ENCODE data around the gene GPR153.

DNA sequence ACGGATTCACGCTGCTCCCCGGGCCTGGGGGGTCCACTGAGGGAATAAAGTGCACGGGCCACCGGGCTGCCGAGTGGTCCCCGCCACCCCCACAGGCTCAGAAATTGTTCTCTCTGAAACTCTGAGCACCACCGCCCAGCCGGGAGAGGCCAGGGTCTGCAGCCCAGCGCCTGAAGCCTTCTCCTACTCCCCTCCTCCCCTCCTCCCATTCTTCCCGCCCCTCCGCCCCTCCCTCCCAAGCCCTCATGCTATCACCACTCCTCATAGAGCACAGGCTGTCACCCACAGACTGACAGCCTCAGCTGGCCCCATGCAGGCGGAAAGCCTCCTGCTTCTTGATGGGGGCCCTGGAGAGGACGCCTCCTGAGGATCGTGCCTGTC, 707 bp upstream of the GPR153 start:
- TF ChIP-seq EP300 (IDR thresholded peaks at IDR 0.05; ENCODE audit: borderline replicate concordance in 1 of 2, low read depth in 2 of 2, low read length in 2 of 2): no peak
- TF ChIP-seq POLR2A (IDR thresholded peaks at IDR 0.05; ENCODE audit: control extremely low read depth in 1 of 2, low read depth in 2 of 2, low read length in 2 of 2): no peak
- TF ChIP-seq SIN3A (conservative IDR thresholded peaks at IDR 0.05 in 1 of 2, IDR thresholded peaks at IDR 0.05 in 1 of 2; ENCODE audit: low read depth in 1 of 2, low read length in 2 of 2): no peak; a peak in 1 of 4 replicates
- TF ChIP-seq, protein P1, sequence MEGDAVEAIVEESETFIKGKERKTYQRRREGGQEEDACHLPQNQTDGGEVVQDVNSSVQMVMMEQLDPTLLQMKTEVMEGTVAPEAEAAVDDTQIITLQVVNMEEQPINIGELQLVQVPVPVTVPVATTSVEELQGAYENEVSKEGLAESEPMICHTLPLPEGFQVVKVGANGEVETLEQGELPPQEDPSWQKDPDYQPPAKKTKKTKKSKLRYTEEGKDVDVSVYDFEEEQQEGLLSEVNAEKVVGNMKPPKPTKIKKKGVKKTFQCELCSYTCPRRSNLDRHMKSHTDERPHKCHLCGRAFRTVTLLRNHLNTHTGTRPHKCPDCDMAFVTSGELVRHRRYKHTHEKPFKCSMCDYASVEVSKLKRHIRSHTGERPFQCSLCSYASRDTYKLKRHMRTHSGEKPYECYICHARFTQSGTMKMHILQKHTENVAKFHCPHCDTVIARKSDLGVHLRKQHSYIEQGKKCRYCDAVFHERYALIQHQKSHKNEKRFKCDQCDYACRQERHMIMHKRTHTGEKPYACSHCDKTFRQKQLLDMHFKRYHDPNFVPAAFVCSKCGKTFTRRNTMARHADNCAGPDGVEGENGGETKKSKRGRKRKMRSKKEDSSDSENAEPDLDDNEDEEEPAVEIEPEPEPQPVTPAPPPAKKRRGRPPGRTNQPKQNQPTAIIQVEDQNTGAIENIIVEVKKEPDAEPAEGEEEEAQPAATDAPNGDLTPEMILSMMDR (IDR thresholded peaks at IDR 0.05; ENCODE audit: control extremely low read depth in 1 of 3, insufficient read depth in 1 of 3, low read depth in 1 of 3, low read length in 3 of 3): no peak
- no peak for TF ChIP-seq RAD21 (IDR thresholded peaks at IDR 0.05 in 1 of 2, conservative IDR thresholded peaks at IDR 0.05 in 1 of 2; ENCODE audit: low read depth in 2 of 2, low read length in 2 of 2)
- no peak for TF ChIP-seq TEAD4 (IDR thresholded peaks at IDR 0.05; ENCODE audit: low read depth, low read length)
- no peak for TF ChIP-seq YY1 (IDR thresholded peaks at IDR 0.05; ENCODE audit: low read depth, low read length)
- TF ChIP-seq CBX5 (IDR thresholded peaks at IDR 0.05; ENCODE audit: low read depth, low read length): no peak
- TF ChIP-seq EZH2 (IDR thresholded peaks at IDR 0.05; ENCODE audit: low read depth, low read length, severe bottlenecking): no peak
- TF ChIP-seq POLR2AphosphoS5 (IDR thresholded peaks at IDR 0.05; ENCODE audit: low read depth, low read length): no peak
- no peak for TF ChIP-seq CEBPB (IDR thresholded peaks at IDR 0.05; ENCODE audit: low read depth, low read length)
- no peak for TF ChIP-seq ZNF274 (IDR thresholded peaks at IDR 0.05; ENCODE audit: borderline replicate concordance, extremely low read depth, low read length)
- TF ChIP-seq EGR1 (IDR thresholded peaks at IDR 0.05; ENCODE audit: borderline replicate concordance, low read depth, low read length): no peak

Data from H1 (cell line).